ENCODE results near the gene GRIK4. TPM values are rescaled to one million over a fixed set of nuclear protein-coding genes. Genes with fewer than 3 reads are reported as not detected.

Gene GRIK4
- total RNA-seq, 2 experiments from 2014 or later, result 0.08 TPM; not detected in 1

- ChIA-PET POLR2A (no interaction called here), CTCF (no interaction called here)
Measured at GRCh38 chr11:120837696-120838095, 326.1 kb downstream of the GRIK4 start.

DNA sequence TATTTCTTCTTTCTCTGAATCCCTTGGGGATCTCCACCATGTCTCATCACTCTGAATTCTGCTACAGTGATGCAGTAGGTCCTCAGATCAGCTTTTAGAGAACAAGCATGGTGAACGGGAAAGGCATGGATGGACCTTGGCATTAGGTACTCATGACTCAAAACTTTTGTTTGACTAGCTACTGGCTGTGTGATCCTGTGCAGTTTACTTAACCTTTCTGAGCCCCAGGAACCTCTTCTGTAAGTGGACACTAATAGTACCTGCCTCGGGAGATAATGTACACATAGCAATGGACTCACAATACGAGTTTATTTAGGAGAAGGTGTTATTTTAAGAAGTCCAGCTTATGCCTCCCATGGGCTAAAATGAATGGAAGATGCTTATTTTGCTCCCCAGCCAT lies 327.7 kb downstream of the GRIK4 start:
- POLR2A ChIA-PET, result no interaction called here
- CTCF ChIA-PET, result no interaction called here

DNA sequence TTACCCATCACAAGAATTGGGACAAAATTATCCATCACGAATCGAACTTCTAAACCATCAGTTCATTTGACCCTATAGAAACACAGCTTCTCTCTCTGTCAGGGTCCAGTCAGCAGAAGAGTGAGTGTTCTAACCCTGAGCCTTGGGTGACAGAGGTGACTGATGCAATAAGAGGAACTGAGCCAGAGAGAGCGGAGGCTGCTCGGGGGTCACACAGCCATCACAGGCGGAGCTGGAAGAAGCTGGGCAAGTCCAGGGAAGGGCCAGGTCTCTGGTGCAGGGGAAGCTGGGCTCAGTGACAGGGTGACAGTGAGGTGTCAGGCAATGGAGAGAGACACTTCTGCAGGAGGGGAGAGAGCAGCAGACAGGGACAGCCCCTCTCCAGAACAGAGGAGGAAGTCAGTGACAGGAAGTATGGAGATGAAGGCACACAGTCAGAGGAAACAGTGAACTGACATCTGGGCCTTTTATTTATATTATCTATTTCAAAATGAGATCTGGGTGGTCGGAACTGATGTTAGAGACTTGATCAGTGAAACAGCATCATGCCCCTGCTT lies 328.4 kb downstream of the GRIK4 start:
- CTCF ChIA-PET, result no interaction called here
- POLR2A ChIA-PET, result no interaction called here

GRCh38 chr11:120840661-120841060 lies 329.1 kb downstream of the GRIK4 start:
- CTCF ChIA-PET, result no interaction called here
- POLR2A ChIA-PET, result no interaction called here

GRCh38 chr11:120841074-120841473 lies 329.5 kb downstream of the GRIK4 start:
- POLR2A ChIA-PET, result no interaction called here
- CTCF ChIA-PET, result no interaction called here

GRCh38 chr11:120842195-120842594 lies 330.6 kb downstream of the GRIK4 start:
- ChIA-PET CTCF (no interaction called here), POLR2A (no interaction called here)

- CTCF ChIA-PET, result no interaction called here
Measured at GRCh38 chr11:120853435-120853834, 341.9 kb downstream of the GRIK4 start.

GRCh38 chr11:120854988-120855387 lies 343.4 kb downstream of the GRIK4 start:
- POLR2A ChIA-PET, result no interaction called here
- CTCF ChIA-PET, result no interaction called here

More at GRCh38 chr11:120853435-120853834, 341.9 kb downstream of the GRIK4 start:
- POLR2A ChIA-PET, result no interaction called here

GRCh38 chr11:120857508-120857907 lies 346.0 kb downstream of the GRIK4 start:
- CTCF ChIA-PET, result no interaction called here

DNA sequence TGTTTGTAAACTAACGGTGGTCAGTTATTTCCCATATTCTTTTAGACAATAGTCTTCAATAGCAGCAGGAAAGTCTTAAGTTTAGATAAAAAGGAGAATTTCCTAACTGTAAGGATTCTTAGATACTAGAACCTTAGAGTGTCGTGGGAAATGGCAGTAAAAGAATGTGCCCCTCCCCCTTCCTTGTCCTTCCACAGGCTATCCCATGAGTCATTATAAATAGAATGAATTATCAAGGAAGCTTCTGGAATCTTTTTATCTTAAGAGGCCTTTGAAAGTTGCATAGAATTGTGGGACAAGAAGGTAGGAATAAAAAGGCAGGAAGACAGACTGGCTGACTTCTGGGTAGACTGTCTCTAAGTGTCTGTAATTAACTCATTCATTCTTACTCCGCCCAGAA lies 347.2 kb downstream of the GRIK4 start:
- POLR2A ChIA-PET, result no interaction called here
- CTCF ChIA-PET, result no interaction called here

More at GRCh38 chr11:120857508-120857907, 346.0 kb downstream of the GRIK4 start:
- POLR2A ChIA-PET, result no interaction called here

DNA sequence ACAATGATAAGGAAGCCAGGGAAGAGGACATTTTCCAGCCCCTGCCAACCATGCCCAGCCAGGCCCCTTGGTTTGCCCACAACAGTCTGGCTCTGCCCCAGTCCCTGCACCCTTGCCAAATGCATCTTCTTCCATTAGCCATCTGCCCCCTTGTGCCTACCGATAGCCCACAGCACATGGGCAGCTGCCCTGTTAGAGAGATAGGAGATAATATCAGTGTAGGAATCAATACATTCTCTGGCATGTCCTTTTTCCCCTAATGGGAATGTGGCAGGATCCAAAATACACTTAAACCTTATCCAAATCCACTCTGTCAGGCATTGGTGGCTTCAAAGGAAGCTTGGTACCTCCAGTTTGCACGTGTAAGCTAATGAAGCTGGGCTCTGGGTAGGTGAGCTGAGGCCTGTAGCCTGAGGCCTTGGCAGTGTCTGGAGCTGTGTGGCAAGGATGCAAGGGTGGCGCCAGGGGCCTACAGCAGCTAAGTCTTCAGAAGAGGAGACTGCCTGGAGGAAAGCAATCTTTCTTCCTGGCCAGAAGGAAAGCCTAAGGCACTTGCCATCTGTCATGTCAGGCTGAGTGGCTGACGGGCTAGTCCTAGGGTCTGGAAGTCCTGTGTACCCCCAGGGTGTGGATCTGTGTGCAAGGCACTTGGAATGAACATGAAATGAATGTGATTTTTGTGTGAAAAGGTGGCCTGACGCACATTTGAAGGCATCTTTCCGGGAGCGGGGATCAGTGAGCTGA lies 348.2 kb downstream of the GRIK4 start:
- CTCF ChIA-PET, result no interaction called here
- POLR2A ChIA-PET, result no interaction called here

DNA sequence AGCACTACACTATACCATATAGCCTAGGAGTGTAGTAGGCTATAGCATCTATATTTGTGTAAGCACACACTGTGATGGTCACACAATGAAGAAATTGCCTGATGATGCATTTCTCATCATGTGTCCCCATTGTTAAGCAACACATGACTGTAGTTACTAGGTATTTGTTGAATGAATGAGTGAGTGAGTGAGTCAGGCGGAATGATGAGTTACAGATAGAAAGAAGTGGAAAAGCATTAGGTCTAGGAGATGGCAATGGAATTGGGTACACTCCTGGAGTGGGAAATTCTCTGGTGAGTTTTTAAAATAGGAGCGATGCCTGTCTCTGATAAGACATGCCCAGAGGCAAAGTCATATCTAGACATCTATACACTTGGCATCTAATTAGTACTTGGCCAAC lies 351.8 kb downstream of the GRIK4 start:
- ChIA-PET CTCF (no interaction called here), POLR2A (no interaction called here)

- ChIA-PET CTCF (no interaction called here), POLR2A (no interaction called here)
Measured at GRCh38 chr11:120867024-120867423, 355.5 kb downstream of the GRIK4 start.

- CTCF ChIA-PET, result no interaction called here
- POLR2A ChIA-PET, result no interaction called here
Measured at GRCh38 chr11:120867531-120867930, 356.0 kb downstream of the GRIK4 start.

DNA sequence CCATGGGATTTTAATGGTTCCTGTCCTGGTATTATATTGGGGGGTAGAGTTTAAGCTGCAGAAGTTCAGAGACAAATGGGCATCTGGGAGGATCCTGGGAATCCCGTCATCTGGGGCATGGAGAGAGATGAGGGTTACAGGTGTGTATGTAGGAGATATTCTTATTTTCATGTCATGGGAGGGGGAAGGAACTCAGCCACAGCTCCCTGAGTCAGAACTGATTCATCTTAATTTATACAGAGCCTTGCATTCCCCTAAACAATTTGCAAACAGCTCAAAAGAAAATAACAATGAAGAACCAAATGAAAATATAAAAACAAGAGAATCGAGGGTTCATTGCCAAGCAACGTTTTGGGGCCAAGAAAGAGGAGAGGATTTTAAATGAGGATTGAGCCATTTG lies 356.4 kb downstream of the GRIK4 start:
- ChIA-PET POLR2A (no interaction called here), CTCF (no interaction called here)

DNA sequence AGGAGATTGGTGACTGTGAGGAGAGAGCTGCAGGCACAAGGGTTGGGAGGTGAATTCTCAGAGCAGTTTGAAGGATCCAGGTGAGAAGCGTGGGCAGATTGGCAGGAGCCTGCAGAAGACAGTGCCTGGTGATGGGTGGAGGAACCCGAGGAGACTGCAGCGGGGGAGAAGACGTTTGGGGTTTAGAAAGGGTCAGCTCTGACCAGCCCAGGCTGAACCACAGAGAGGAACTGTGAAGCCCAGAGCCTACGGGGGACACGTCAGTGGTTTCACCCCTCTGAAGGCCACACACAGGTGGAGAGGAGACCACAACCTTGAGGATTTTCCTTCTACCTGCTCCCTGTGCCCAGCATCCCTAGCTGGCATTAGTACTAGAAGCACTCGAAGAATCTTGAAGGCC lies 357.5 kb downstream of the GRIK4 start:
- CTCF ChIA-PET, result no interaction called here
- POLR2A ChIA-PET, result no interaction called here

DNA sequence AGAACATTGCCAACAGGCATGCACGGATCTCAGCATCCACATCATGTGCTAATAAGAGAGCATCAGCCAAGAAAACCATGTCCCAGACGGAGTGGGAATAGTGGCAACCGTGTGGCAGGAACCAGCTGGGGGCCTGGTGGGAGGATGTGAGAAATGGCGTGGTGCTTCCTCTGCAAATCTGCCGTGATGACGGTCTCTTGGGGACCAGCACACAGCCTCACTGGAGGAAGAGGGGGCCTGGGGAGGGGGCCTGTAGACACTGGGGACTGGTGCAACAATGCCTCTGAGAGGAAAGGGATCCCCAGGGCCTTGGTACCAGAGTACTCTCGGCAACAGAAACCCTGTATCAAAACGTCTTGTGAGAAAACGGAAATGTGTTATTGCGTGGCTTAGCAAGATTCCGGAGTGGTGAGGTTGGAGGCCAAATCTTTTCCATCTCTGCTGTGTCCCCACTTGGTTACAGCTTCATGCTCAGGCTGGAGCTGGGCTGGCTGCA lies 358.0 kb downstream of the GRIK4 start:
- CTCF ChIA-PET, result no interaction called here
- POLR2A ChIA-PET, result no interaction called here

DNA sequence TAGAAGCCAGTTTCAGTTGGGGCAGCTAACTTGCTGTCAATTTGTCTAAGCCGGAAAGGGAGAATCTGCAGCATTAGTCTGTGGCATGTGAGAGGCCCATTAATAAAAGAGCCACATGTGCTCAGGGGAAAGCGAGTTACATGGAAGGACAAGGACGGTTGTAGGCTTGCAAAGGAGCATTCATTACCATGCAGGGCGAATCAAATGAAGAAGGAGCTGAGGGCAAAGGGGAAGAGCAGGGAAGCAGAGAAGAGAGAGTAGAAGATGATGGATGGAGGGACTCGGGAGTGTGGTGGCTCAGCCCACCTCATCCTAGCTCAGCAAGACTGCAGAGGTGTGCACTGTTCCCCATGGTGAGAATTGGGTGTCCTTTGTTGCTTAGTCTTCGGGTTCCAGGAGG lies 359.6 kb downstream of the GRIK4 start:
- ChIA-PET CTCF (no interaction called here), POLR2A (no interaction called here)

DNA sequence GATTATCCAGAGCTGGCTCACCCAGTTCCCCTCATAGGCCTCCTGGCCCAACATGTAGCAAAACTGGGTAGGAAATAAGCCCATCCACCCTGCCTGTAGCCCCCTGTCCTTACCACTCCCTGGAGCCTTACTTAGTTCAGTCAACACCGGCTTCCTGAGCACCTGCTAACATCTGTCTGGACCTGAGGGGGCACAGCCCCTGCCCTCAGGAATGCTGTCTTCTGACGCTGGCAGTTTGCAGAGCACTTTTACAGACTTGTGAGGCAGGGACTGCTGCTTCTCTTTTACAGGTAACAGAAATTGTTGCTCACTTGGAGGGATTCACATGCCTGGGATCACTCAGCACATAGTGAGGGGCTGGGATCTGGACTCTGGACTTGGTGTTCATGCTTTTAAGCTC lies 360.4 kb downstream of the GRIK4 start:
- CTCF ChIA-PET, result no interaction called here
- POLR2A ChIA-PET, result no interaction called here

- ChIA-PET POLR2A (no interaction called here), CTCF (no interaction called here)
Measured at GRCh38 chr11:120873966-120874735, 362.6 kb downstream of the GRIK4 start.

DNA sequence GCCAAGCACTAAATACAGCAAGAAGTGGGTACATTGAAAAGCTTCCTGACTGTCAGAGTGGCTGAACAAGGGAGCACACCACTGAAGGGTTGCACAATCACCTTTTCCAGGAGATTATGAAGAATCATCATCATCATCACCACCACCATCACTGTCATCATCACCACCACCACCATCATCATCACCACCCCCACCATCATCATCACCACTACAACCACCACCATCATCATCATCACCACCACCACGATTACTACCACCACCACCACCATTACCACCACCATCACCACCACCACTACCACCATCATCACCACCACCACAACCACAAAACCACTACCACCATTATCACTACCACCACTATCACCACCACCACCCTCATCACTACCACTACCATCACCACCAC lies 364.4 kb downstream of the GRIK4 start:
- ChIA-PET CTCF (no interaction called here), POLR2A (no interaction called here)
